ENCODE measurements around the gene CDKN1B.
A peak's percentile ranks its signal among the peaks of the same experiment; 100 is the strongest.

The CDKN1B gene

DNA sequence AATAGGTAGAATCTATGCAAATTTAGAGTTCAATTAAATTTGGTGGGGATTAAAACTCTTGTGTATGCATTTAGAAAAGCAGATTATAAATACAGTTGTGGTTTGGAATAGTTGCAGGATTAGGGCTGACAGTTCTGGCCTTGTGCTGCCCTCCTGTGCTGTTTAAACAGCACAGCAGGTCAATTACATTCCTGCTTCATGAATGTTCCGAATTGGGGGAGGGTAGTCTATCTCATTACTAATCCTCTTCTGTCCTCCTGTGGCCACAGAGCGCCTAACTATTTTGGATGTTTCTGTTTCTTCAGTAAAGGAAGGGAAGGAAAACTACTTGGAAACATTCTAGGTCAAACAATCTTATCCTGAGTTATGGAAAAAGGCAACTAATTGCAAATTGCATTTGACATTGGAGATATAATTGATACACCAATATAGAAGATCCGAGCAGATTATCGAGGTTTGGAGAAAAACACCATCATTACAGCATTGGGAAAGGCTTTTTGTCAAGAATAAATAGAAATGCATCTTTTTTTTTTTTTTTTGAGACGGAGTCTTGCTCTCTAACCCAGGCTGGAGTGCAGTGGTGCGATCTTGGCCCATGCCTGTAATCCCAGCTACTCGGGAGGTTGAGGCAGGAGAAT lies 12.5 kb upstream of the CDKN1B start:
- no peak overlapping the region for H2AFZ ChIP-seq (ENCODE audit: low read length)
- H3K9ac ChIP-seq (ENCODE audit: low read depth, low read length, poor library complexity, severe bottlenecking): no peak overlapping the region
- no peaks in the 10 kb centered on the region for H3K36me3 ChIP-seq (ENCODE audit: insufficient read depth, low read length)
- no peaks in the 10 kb centered on the region for H4K20me1 ChIP-seq (ENCODE audit: insufficient read depth, low read length, poor library complexity, severe bottlenecking)
- H3K27me3 ChIP-seq (ENCODE audit: insufficient read depth, low read length, poor library complexity, severe bottlenecking): no peaks in the 10 kb centered on the region
- no peaks in the 10 kb centered on the region for H3K9me2 ChIP-seq (replicated peaks; ENCODE audit: low read depth, low read length)
- peak overlapping the region; percentile 78 for H3K4me2 ChIP-seq (ENCODE audit: low read depth, low read length, poor library complexity, severe bottlenecking)
- H3F3A ChIP-seq (ENCODE audit: low read depth): 0 out of 2 replicates have a peak, but pooled peaks cover 5% of the 10 kb centered on the region
- H3K9me3 ChIP-seq (ENCODE audit: insufficient read depth, low read depth, low read length): no peaks in the 10 kb centered on the region
- no peak overlapping the region for H3K4me3 ChIP-seq (ENCODE audit: low read length, poor library complexity, severe bottlenecking)
- H3K79me2 ChIP-seq (ENCODE audit: insufficient read depth, low read length): no peaks in the 10 kb centered on the region; the same call in 1 of the 2 replicates
- TF ChIP-seq, protein P1, sequence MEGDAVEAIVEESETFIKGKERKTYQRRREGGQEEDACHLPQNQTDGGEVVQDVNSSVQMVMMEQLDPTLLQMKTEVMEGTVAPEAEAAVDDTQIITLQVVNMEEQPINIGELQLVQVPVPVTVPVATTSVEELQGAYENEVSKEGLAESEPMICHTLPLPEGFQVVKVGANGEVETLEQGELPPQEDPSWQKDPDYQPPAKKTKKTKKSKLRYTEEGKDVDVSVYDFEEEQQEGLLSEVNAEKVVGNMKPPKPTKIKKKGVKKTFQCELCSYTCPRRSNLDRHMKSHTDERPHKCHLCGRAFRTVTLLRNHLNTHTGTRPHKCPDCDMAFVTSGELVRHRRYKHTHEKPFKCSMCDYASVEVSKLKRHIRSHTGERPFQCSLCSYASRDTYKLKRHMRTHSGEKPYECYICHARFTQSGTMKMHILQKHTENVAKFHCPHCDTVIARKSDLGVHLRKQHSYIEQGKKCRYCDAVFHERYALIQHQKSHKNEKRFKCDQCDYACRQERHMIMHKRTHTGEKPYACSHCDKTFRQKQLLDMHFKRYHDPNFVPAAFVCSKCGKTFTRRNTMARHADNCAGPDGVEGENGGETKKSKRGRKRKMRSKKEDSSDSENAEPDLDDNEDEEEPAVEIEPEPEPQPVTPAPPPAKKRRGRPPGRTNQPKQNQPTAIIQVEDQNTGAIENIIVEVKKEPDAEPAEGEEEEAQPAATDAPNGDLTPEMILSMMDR (conservative IDR thresholded peaks at IDR 0.05; ENCODE audit: low read length): peak; percentile 67
- TF ChIP-seq EZH2phosphoT487 (IDR thresholded peaks at IDR 0.05; ENCODE audit: borderline replicate concordance): no peak
- H3K4me1 ChIP-seq (ENCODE audit: insufficient read depth, low read length, poor library complexity, severe bottlenecking): peaks cover 37% of the 10 kb centered on the region

- H4K20me1 ChIP-seq (ENCODE audit: insufficient read depth, low read length, poor library complexity, severe bottlenecking): no peaks in the 10 kb centered on the region
- H3F3A ChIP-seq (ENCODE audit: low read depth): 0 out of 2 replicates have a peak, but pooled peaks cover 5% of the 10 kb centered on the region
- H3K36me3 ChIP-seq (ENCODE audit: insufficient read depth, low read length): no peaks in the 10 kb centered on the region
- H3K79me2 ChIP-seq (ENCODE audit: insufficient read depth, low read length): no peaks in the 10 kb centered on the region; the same call in 1 of the 2 replicates
- peak overlapping the region; percentile 35 for H3K4me3 ChIP-seq (ENCODE audit: low read length, poor library complexity, severe bottlenecking)
- H3K4me1 ChIP-seq (ENCODE audit: insufficient read depth, low read length, poor library complexity, severe bottlenecking): peaks cover 37% of the 10 kb centered on the region
- peak overlapping the region; percentile 78 for H3K4me2 ChIP-seq (ENCODE audit: low read depth, low read length, poor library complexity, severe bottlenecking)
- no peak for TF ChIP-seq EZH2phosphoT487 (IDR thresholded peaks at IDR 0.05; ENCODE audit: borderline replicate concordance)
- TF ChIP-seq, protein P1 (conservative IDR thresholded peaks at IDR 0.05; ENCODE audit: low read length): no peak
- no peaks in the 10 kb centered on the region for H3K27me3 ChIP-seq (ENCODE audit: insufficient read depth, low read length, poor library complexity, severe bottlenecking)
- peak overlapping the region; percentile 50 for H3K9ac ChIP-seq (ENCODE audit: low read depth, low read length, poor library complexity, severe bottlenecking)
- no peaks in the 10 kb centered on the region for H3K9me3 ChIP-seq (ENCODE audit: insufficient read depth, low read depth, low read length)
- H2AFZ ChIP-seq (ENCODE audit: low read length): no peak overlapping the region; the same call in 1 of the 2 replicates
- H3K9me2 ChIP-seq (replicated peaks; ENCODE audit: low read depth, low read length): no peaks in the 10 kb centered on the region
These were observed 11.2 kb upstream of the CDKN1B start for GRCh38 chr12:12705838-12706520.

DNA sequence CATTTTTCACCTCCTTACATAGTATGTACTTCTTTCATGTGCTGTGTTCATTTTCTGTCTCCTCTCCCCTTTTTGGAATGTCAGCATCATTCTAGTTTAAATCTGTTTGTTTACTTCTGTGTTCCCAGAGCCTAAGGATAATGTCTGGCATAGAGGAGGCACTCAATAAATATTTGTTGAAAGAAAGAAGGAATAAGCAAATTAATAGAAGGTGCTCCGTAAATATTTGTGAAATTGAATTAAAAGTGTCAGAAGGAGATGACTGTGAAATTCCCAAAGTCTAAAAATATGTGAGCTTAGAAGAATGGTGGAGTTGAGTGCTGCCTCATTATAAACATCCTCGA lies 3.3 kb upstream of the CDKN1B start:
- H3F3A ChIP-seq (ENCODE audit: low read depth): peaks cover 14% of the 10 kb centered on the region
- TF ChIP-seq, protein P1 (conservative IDR thresholded peaks at IDR 0.05; ENCODE audit: low read length): no peak
- no peak for TF ChIP-seq EZH2phosphoT487 (IDR thresholded peaks at IDR 0.05; ENCODE audit: borderline replicate concordance)
- no peaks in the 10 kb centered on the region for H3K9me2 ChIP-seq (replicated peaks; ENCODE audit: low read depth, low read length)
- peaks cover 10% of the 10 kb centered on the region for H3K36me3 ChIP-seq (ENCODE audit: insufficient read depth, low read length)
- peaks cover 19% of the 10 kb centered on the region for H3K4me1 ChIP-seq (ENCODE audit: insufficient read depth, low read length, poor library complexity, severe bottlenecking)
- H3K9me3 ChIP-seq (ENCODE audit: insufficient read depth, low read depth, low read length): no peaks in the 10 kb centered on the region
- H3K4me2 ChIP-seq (ENCODE audit: low read depth, low read length, poor library complexity, severe bottlenecking): peak overlapping the region; percentile 95
- peaks cover 49% of the 10 kb centered on the region for H3K79me2 ChIP-seq (ENCODE audit: insufficient read depth, low read length)
- no peak overlapping the region for H2AFZ ChIP-seq (ENCODE audit: low read length)
- H3K9ac ChIP-seq (ENCODE audit: low read depth, low read length, poor library complexity, severe bottlenecking): peak overlapping the region; percentile 100
- peaks cover 14% of the 10 kb centered on the region for H4K20me1 ChIP-seq (ENCODE audit: insufficient read depth, low read length, poor library complexity, severe bottlenecking)
- H3K27me3 ChIP-seq (ENCODE audit: insufficient read depth, low read length, poor library complexity, severe bottlenecking): peaks cover 16% of the 10 kb centered on the region
- peak overlapping the region; percentile 99 for H3K4me3 ChIP-seq (ENCODE audit: low read length, poor library complexity, severe bottlenecking)
